Mesendoderm (in vitro differentiated cells): Measurements from ENCODE around the gene TGFB3.

Experiments
- DNase-seq: peaks from one replicate; pipeline ENCODE4 v3.0.0; 2013
- H2AK5ac ChIP-seq: 2 replicates; pipeline ENCODE4 v1.6.1; 2013; ENCODE audit warnings: low read length, inconsistent platforms
- H2BK120ac ChIP-seq: 2 replicates; pipeline ENCODE4 v1.6.1; 2013; ENCODE audit warnings: low read depth, mild to moderate bottlenecking, low read length, moderate library complexity, mixed read lengths
- H2BK15ac ChIP-seq: replicated peaks from 2 replicates; pipeline ENCODE4 v1.6.1; 2013; ENCODE audit warnings: low read depth, mild to moderate bottlenecking, moderate library complexity
- H2BK5ac ChIP-seq: 2 replicates; pipeline ENCODE4 v1.6.1; 2013; ENCODE audit warnings: low read length, inconsistent platforms
- H3K18ac ChIP-seq: 2 replicates; pipeline ENCODE4 v1.6.1; 2013; ENCODE audit warnings: mild to moderate bottlenecking, low read length, mixed read lengths
- H3K23ac ChIP-seq: one replicate; pipeline ENCODE4 v1.6.1; 2013; ENCODE audit warnings: low read length
- H3K27ac ChIP-seq: 2 replicates; pipeline ENCODE4 v1.5.1; 2013; ENCODE audit warnings: low read depth, mild to moderate bottlenecking, inconsistent platforms, low read length, moderate library complexity
- H3K27me3 ChIP-seq: 2 replicates; pipeline ENCODE4 v1.6.1; 2013; ENCODE audit warnings: low read length, control low read depth, mild to moderate bottlenecking, inconsistent platforms; ENCODE audit not compliant: insufficient read depth, poor library complexity
- H3K36me3 ChIP-seq: 2 replicates; pipeline ENCODE4 v1.6.1; 2013; ENCODE audit warnings: low read length, inconsistent platforms; ENCODE audit not compliant: control insufficient read depth, insufficient read depth
- H3K4ac ChIP-seq: one replicate; pipeline ENCODE4 v1.6.1; 2013; ENCODE audit warnings: low read depth, mild to moderate bottlenecking, low read length, moderate library complexity
- H3K4me1 ChIP-seq: 2 replicates; pipeline ENCODE4 v1.6.1; 2013; ENCODE audit warnings: low read depth, low read length, inconsistent platforms; ENCODE audit not compliant: control insufficient read depth
- H3K4me2 ChIP-seq: 2 replicates; pipeline ENCODE4 v1.6.1; 2013; ENCODE audit warnings: low read length
- H3K4me3 ChIP-seq: 2 replicates; pipeline ENCODE4 v1.5.1; 2013; ENCODE audit warnings: mild to moderate bottlenecking, low read length
- H3K56ac ChIP-seq: one replicate; pipeline ENCODE4 v1.6.1; 2013; ENCODE audit warnings: low read length
- H3K79me1 ChIP-seq: 2 replicates; pipeline ENCODE4 v1.6.1; 2013; ENCODE audit warnings: low read length, inconsistent platforms
- H3K79me2 ChIP-seq: 2 replicates; pipeline ENCODE4 v1.6.1; 2013; ENCODE audit warnings: mild to moderate bottlenecking, low read length; ENCODE audit not compliant: control insufficient read depth, insufficient read depth
- H3K9ac ChIP-seq: 2 replicates; pipeline ENCODE4 v1.6.1; 2013; ENCODE audit warnings: low read length, inconsistent platforms
- H4K5ac ChIP-seq: one replicate; pipeline ENCODE4 v1.6.1; 2013; ENCODE audit warnings: low read length
- H4K8ac ChIP-seq: one replicate; pipeline ENCODE4 v1.6.1; 2013; ENCODE audit warnings: low read depth, mild to moderate bottlenecking, control low read depth, low read length, moderate library complexity
- WGBS: extraction: QIAGEN DNeasy Blood & Tissue Kit; methylation state at CpG from one replicate; pipeline ENCODE4 v1.1.7; 2013; ENCODE audit warnings: low lambda C conversion rate, missing lambda C conversion rate; ENCODE audit not compliant: insufficient coverage; ENCODE audit errors: extremely low coverage; 5-methylcytosine and 5-hydroxymethylcytosine counted together

TGFB3 gene

GRCh38 chr14:75995372-75996041 lies 13.7 kb upstream of the TGFB3 start:
- no peak overlapping the region for H3K4ac ChIP-seq
- H3K9ac ChIP-seq = no peak overlapping the region
- no peak overlapping the region for H3K23ac ChIP-seq
- H3K18ac ChIP-seq = no peak overlapping the region
- H3K4me1 ChIP-seq = no peaks in the 10 kb centered on the region
- H3K79me1 ChIP-seq = no peaks in the 10 kb centered on the region
- no peak overlapping the region for H3K4me3 ChIP-seq
- H3K27me3 ChIP-seq = no peaks in the 10 kb centered on the region
- H2AK5ac ChIP-seq = no peak overlapping the region
- H3K36me3 ChIP-seq = no peaks in the 10 kb centered on the region
- no peak overlapping the region for H3K27ac ChIP-seq
- no peak overlapping the region for H4K5ac ChIP-seq
- no peak for DNase-seq
- H2BK5ac ChIP-seq = no peak overlapping the region
- no peak overlapping the region for H4K8ac ChIP-seq
- WGBS = no CpG with 5 or more reads among the region's 17 CpGs
- no peak overlapping the region for H2BK120ac ChIP-seq
- H3K4me2 ChIP-seq = no peak overlapping the region
- H3K79me2 ChIP-seq = no peaks in the 10 kb centered on the region
- no peak overlapping the region for H2BK15ac ChIP-seq
- no peak overlapping the region for H3K56ac ChIP-seq

- no peaks in the 10 kb centered on the region for H3K79me1 ChIP-seq
- no peak overlapping the region for H4K5ac ChIP-seq
- H3K27ac ChIP-seq = no peak overlapping the region
- no peak overlapping the region for H4K8ac ChIP-seq
- no peak overlapping the region for H2BK120ac ChIP-seq
- H3K79me2 ChIP-seq = no peaks in the 10 kb centered on the region
- H3K4me2 ChIP-seq = no peak overlapping the region
- no peaks in the 10 kb centered on the region for H3K4me1 ChIP-seq
- no peak overlapping the region for H3K9ac ChIP-seq
- H2AK5ac ChIP-seq = no peak overlapping the region
- no peaks in the 10 kb centered on the region for H3K27me3 ChIP-seq
- no CpG with 5 or more reads among the region's 1 CpG for WGBS
- H2BK5ac ChIP-seq = no peak overlapping the region
- no peak overlapping the region for H3K56ac ChIP-seq
- H2BK15ac ChIP-seq = no peak overlapping the region
- H3K18ac ChIP-seq = no peak overlapping the region
- DNase-seq = no peak
- H3K36me3 ChIP-seq = no peaks in the 10 kb centered on the region
- no peak overlapping the region for H3K4me3 ChIP-seq
- no peak overlapping the region for H3K4ac ChIP-seq
- H3K23ac ChIP-seq = no peak overlapping the region
Measured at GRCh38 chr14:75993567-75994041, 11.8 kb upstream of the TGFB3 start.

GRCh38 chr14:75991753-75992152 lies 10.0 kb upstream of the TGFB3 start:
- H3K56ac ChIP-seq = peak overlapping the region; percentile 6
- H3K9ac ChIP-seq = no peak overlapping the region
- no peak overlapping the region for H3K27ac ChIP-seq
- H4K8ac ChIP-seq = no peak overlapping the region
- H2BK120ac ChIP-seq = no peak overlapping the region
- H3K36me3 ChIP-seq = no peaks in the 10 kb centered on the region
- H3K79me2 ChIP-seq = no peaks in the 10 kb centered on the region
- no peaks in the 10 kb centered on the region for H3K4me1 ChIP-seq
- H3K4ac ChIP-seq = no peak overlapping the region
- no peak overlapping the region for H3K4me2 ChIP-seq
- no peaks in the 10 kb centered on the region for H3K79me1 ChIP-seq
- H3K18ac ChIP-seq = no peak overlapping the region
- no CpG with 5 or more reads among the region's 4 CpGs for WGBS
- H4K5ac ChIP-seq = no peak overlapping the region
- H3K4me3 ChIP-seq = no peak overlapping the region
- no peak for DNase-seq
- no peak overlapping the region for H2AK5ac ChIP-seq
- no peak overlapping the region for H3K23ac ChIP-seq
- H3K27me3 ChIP-seq = no peaks in the 10 kb centered on the region
- H2BK15ac ChIP-seq = no peak overlapping the region
- no peak overlapping the region for H2BK5ac ChIP-seq

- peaks cover 2% of the 10 kb centered on the region for H3K4me1 ChIP-seq
- H4K5ac ChIP-seq = no peak overlapping the region
- H3K79me2 ChIP-seq = no peaks in the 10 kb centered on the region
- no peak overlapping the region for H3K18ac ChIP-seq
- no peaks in the 10 kb centered on the region for H3K27me3 ChIP-seq
- WGBS = no CpG with 5 or more reads among the region's 4 CpGs
- H3K23ac ChIP-seq = no peak overlapping the region
- H3K36me3 ChIP-seq = no peaks in the 10 kb centered on the region
- H4K8ac ChIP-seq = no peak overlapping the region
- no peaks in the 10 kb centered on the region for H3K79me1 ChIP-seq
- DNase-seq = no peak
- no peak overlapping the region for H2BK5ac ChIP-seq
- no peak overlapping the region for H2AK5ac ChIP-seq
- no peak overlapping the region for H2BK120ac ChIP-seq
- no peak overlapping the region for H3K4ac ChIP-seq
- no peak overlapping the region for H3K56ac ChIP-seq
- H3K9ac ChIP-seq = no peak overlapping the region
- no peak overlapping the region for H3K27ac ChIP-seq
- H2BK15ac ChIP-seq = no peak overlapping the region
- H3K4me3 ChIP-seq = no peak overlapping the region
- no peak overlapping the region for H3K4me2 ChIP-seq
Measured at GRCh38 chr14:75990297-75990696, 8.5 kb upstream of the TGFB3 start.

- Histone ChIP-seq H3K4me3 (no peak overlapping the region), H2AK5ac (no peak overlapping the region), H2BK15ac (no peak overlapping the region), H3K56ac (no peak overlapping the region), H3K79me1 (no peaks in the 10 kb centered on the region), H2BK5ac (no peak overlapping the region), H3K4me1 (peaks cover 4% of the 10 kb centered on the region), H4K8ac (no peak overlapping the region), H3K36me3 (no peaks in the 10 kb centered on the region), H3K4me2 (no peak overlapping the region), H3K79me2 (no peaks in the 10 kb centered on the region), H3K4ac (no peak overlapping the region), H4K5ac (no peak overlapping the region), H3K27me3 (no peaks in the 10 kb centered on the region), H3K9ac (no peak overlapping the region), H2BK120ac (no peak overlapping the region), H3K27ac (no peak overlapping the region), H3K18ac (no peak overlapping the region), H3K23ac (no peak overlapping the region)
- no CpG with 5 or more reads among the region's 6 CpGs for WGBS
- DNase-seq = no peak
Measured at GRCh38 chr14:75989134-75989533, 7.3 kb upstream of the TGFB3 start.
